Activated T-helper 17 cell treated with anti-CD3 and anti-CD28 coated beads, Interleukin-2, amount 50 U/mL, for 72 hours (primary cell): ENCODE data around the gene HSPA13. TPM values are rescaled to one million over a fixed set of nuclear protein-coding genes. Genes with fewer than 3 reads are reported as not detected.
"Not testable (repeated sequence)": the region's sequence is repeated elsewhere in the genome, so short reads cannot be mapped to it uniquely, and the experiment has no call there.

Source experiments
- ATAC-seq: fragments of 150-1000 bp; cut with Tn5 transposase; replicated peaks from 2 replicates; pipeline ENCODE4 v1.10.0; 2021; ENCODE audit warnings: mild to moderate bottlenecking, moderate library complexity
- H3K27ac Mint-ChIP-seq: one replicate; pipeline ENCODE4 v1.8.0; 2022; ENCODE audit warnings: mixed read lengths
- H3K27me3 Mint-ChIP-seq: one replicate; pipeline ENCODE4 v1.8.0; 2022; ENCODE audit warnings: mixed read lengths
- H3K36me3 Mint-ChIP-seq: one replicate; pipeline ENCODE4 v1.8.0; 2022; ENCODE audit warnings: low read depth, mild to moderate bottlenecking, mixed read lengths
- H3K4me1 Mint-ChIP-seq: one replicate; pipeline ENCODE4 v1.8.0; 2022; ENCODE audit warnings: mixed read lengths
- H3K4me3 Mint-ChIP-seq: one replicate; pipeline ENCODE4 v1.8.0; 2022; ENCODE audit warnings: mild to moderate bottlenecking, mixed read lengths
- H3K9me3 Mint-ChIP-seq: one replicate; pipeline ENCODE4 v1.8.0; 2022; ENCODE audit warnings: mixed read lengths
- total RNA-seq, 2 donors: library from RNA; stranded (reverse); gene quantifications; one replicate each; pipeline ENCODE4 v1.2.3, GENCODE V29; 2022

HSPA13 gene
- total RNA-seq, 2 donors from 2014 or later = 33.7 to 34.6 TPM

GRCh38 chr21:14358775-14359174 lies 24.2 kb downstream of the HSPA13 start:
- Mint-ChIP-seq H3K4me3 (no peak overlapping the region), H3K27ac (no peak overlapping the region), H3K4me1 (no peaks in the 10 kb centered on the region), H3K36me3 (no peaks in the 10 kb centered on the region), H3K9me3 (no peaks in the 10 kb centered on the region), H3K27me3 (peaks cover 32% of the 10 kb centered on the region)
- ATAC-seq = no peak

DNA sequence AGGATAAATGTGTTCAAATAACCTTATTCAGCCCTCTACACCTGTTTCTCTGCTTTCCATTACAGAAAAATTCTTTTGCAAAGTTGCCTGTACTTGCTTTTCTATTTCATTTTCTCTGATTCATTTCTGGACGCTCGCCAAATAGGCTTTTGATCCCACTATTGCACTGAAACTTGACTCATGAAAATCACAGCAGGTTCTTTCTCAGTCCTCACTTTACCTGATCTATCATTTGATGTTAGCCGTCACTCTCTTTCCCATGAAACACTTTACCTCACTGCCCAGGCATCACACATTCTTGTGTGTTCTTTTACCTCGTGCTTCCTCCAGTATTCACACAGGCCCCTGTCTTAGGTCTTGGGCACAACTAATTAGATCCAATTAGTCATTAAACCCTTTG lies 26.2 kb downstream of the HSPA13 start:
- Mint-ChIP-seq H3K9me3 (no peaks in the 10 kb centered on the region), H3K4me1 (no peaks in the 10 kb centered on the region), H3K27ac (no peak overlapping the region), H3K36me3 (no peaks in the 10 kb centered on the region), H3K4me3 (no peak overlapping the region), H3K27me3 (peaks cover 34% of the 10 kb centered on the region)
- peak; percentile 35 for ATAC-seq

DNA sequence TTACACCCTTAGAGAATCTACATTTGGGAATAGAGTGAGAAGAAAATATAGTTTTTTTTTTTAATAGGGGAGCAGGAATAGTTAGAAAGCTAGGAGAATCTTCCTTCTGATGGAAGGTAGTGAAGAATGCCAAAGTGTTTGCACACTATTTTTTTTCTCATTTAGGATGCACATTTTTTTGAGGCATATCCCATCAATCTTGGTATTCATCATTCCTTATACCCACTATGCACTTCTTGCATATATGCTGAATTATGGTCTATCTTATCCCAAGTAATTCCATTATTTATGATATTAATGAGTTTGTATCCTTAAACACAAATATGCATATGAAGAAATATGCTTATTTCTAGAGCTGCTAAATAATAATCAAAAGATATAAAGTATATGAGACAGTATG lies 28.4 kb downstream of the HSPA13 start:
- no peak overlapping the region for H3K27ac Mint-ChIP-seq
- H3K9me3 Mint-ChIP-seq = no peaks in the 10 kb centered on the region
- peaks cover 33% of the 10 kb centered on the region for H3K27me3 Mint-ChIP-seq
- H3K4me1 Mint-ChIP-seq = no peaks in the 10 kb centered on the region
- no peaks in the 10 kb centered on the region for H3K36me3 Mint-ChIP-seq
- H3K4me3 Mint-ChIP-seq = no peak overlapping the region
- ATAC-seq = no peak

GRCh38 chr21:14353726-14354125 lies 29.2 kb downstream of the HSPA13 start:
- no peak for ATAC-seq
- no peaks in the 10 kb centered on the region for H3K4me1 Mint-ChIP-seq
- no peaks in the 10 kb centered on the region for H3K36me3 Mint-ChIP-seq

DNA sequence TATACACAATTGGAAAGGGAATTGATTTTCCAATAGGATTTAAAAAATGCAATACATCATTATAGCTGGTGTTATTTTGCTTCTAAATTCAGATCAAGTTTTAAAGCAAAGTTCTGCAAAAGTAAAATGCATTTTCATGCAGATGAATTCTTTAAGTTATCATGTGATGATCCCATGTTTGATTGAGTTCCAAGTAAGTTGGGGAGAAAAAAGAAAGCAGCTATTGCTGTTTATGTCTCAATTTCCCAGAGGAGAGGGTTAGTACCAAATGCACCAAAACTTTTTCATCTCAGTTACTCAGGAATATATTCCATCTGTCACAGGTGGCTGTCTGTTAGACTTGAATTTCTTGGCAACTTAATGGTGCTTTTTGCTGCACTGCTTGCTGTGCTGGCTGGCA lies 29.7 kb downstream of the HSPA13 start:
- Mint-ChIP-seq H3K36me3 (no peaks in the 10 kb centered on the region), H3K27me3 (peaks cover 28% of the 10 kb centered on the region), H3K9me3 (no peaks in the 10 kb centered on the region), H3K4me1 (no peaks in the 10 kb centered on the region), H3K4me3 (no peak overlapping the region), H3K27ac (no peak overlapping the region)
- ATAC-seq = no peak

More at GRCh38 chr21:14353726-14354125, 29.2 kb downstream of the HSPA13 start:
- Mint-ChIP-seq H3K9me3 (no peaks in the 10 kb centered on the region), H3K27ac (no peak overlapping the region), H3K27me3 (peaks cover 28% of the 10 kb centered on the region), H3K4me3 (no peak overlapping the region)

- not testable (repeated sequence) for H3K4me3 Mint-ChIP-seq, H3K36me3 Mint-ChIP-seq, H3K9me3 Mint-ChIP-seq, ATAC-seq, H3K4me1 Mint-ChIP-seq, H3K27ac Mint-ChIP-seq
- H3K27me3 Mint-ChIP-seq = peaks cover 25% of the 10 kb centered on the region
Measured at GRCh38 chr21:14327346-14327745, 55.6 kb downstream of the HSPA13 start.

- Mint-ChIP-seq H3K4me3 (no peak overlapping the region), H3K4me1 (no peaks in the 10 kb centered on the region), H3K9me3 (no peaks in the 10 kb centered on the region), H3K27me3 (peaks cover 29% of the 10 kb centered on the region), H3K36me3 (no peaks in the 10 kb centered on the region), H3K27ac (no peak overlapping the region)
- ATAC-seq = no peak
Measured at GRCh38 chr21:14325595-14325994, 57.4 kb downstream of the HSPA13 start.

Other genes starting within 250 kb of the HSPA13 start
- not detected for gene LIPI, start 172.2 kb downstream of the HSPA13 start, total RNA-seq
- 1 to 10 TPM; 2.8 to 2.9 TPM for gene RBM11, start 167.0 kb downstream of the HSPA13 start, total RNA-seq
- gene SAMSN1, start 163.2 kb upstream of the HSPA13 start, total RNA-seq = 10 to 100 TPM; 76.9 to 93.3 TPM